ENCODE measurements around the gene LRRFIP2.

- TF ChIP-seq, protein P1, sequence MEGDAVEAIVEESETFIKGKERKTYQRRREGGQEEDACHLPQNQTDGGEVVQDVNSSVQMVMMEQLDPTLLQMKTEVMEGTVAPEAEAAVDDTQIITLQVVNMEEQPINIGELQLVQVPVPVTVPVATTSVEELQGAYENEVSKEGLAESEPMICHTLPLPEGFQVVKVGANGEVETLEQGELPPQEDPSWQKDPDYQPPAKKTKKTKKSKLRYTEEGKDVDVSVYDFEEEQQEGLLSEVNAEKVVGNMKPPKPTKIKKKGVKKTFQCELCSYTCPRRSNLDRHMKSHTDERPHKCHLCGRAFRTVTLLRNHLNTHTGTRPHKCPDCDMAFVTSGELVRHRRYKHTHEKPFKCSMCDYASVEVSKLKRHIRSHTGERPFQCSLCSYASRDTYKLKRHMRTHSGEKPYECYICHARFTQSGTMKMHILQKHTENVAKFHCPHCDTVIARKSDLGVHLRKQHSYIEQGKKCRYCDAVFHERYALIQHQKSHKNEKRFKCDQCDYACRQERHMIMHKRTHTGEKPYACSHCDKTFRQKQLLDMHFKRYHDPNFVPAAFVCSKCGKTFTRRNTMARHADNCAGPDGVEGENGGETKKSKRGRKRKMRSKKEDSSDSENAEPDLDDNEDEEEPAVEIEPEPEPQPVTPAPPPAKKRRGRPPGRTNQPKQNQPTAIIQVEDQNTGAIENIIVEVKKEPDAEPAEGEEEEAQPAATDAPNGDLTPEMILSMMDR (conservative IDR thresholded peaks at IDR 0.05): no peak
- no peak for TF ChIP-seq ZFX (IDR thresholded peaks at IDR 0.05)
Measured at GRCh38 chr3:37170060-37170459, 4.3 kb downstream of the LRRFIP2 start.

Data from C4-2B (cell line).